Mucosa of gallbladder (tissue), 1 donor: ENCODE measurements around the gene LRRC10B. TPM values are rescaled to one million over a fixed set of nuclear protein-coding genes. Genes with fewer than 3 reads are reported as not detected.

Experiments used
- DNase-seq: peaks from one replicate; pipeline ENCODE4 v3.0.0-alpha.2; 2020; ENCODE audit warnings: low spot score
- total RNA-seq: library from RNA; stranded (reverse); gene quantifications from one replicate; pipeline ENCODE4 v1.2.1, GENCODE V29; 2021
- donor health status: DM: no; HTN: no; CAD: no.

The LRRC10B gene
- total RNA-seq, 1 donor from 2014 or later, result 0.46 TPM

GRCh38 chr11:61509043-61510029 lies 787 bp downstream of the LRRC10B start:
- peak; percentile 64 for DNase-seq

GRCh38 chr11:61510166-61510919 lies 1.8 kb downstream of the LRRC10B start:
- no peak for DNase-seq

- no peak for DNase-seq
Observed at GRCh38 chr11:61510974-61511373, 2.4 kb downstream of the LRRC10B start.

GRCh38 chr11:61511383-61511782 lies 2.8 kb downstream of the LRRC10B start:
- no peak for DNase-seq

GRCh38 chr11:61512435-61512834 lies 3.9 kb downstream of the LRRC10B start:
- DNase-seq, result no peak

- DNase-seq, result no peak
Observed at GRCh38 chr11:61513143-61513765, 4.7 kb downstream of the LRRC10B start.

GRCh38 chr11:61514050-61514917 lies 5.7 kb downstream of the LRRC10B start:
- no peak for DNase-seq

- no peak for DNase-seq
Observed at GRCh38 chr11:61515686-61516085, 7.1 kb downstream of the LRRC10B start.

GRCh38 chr11:61516191-61516590 lies 7.6 kb downstream of the LRRC10B start:
- no peak for DNase-seq

- no peak for DNase-seq
Observed at GRCh38 chr11:61516675-61517572, 8.4 kb downstream of the LRRC10B start.

- DNase-seq, result no peak
Observed at GRCh38 chr11:61518032-61518795, 9.7 kb downstream of the LRRC10B start.

- no peak for DNase-seq
Observed at GRCh38 chr11:61522881-61523280, 14.3 kb downstream of the LRRC10B start.

GRCh38 chr11:61524446-61524845 lies 15.9 kb downstream of the LRRC10B start:
- DNase-seq, result no peak

- DNase-seq, result no peak
Observed at GRCh38 chr11:61524963-61525587, 16.5 kb downstream of the LRRC10B start.

GRCh38 chr11:61526229-61526628 lies 17.7 kb downstream of the LRRC10B start:
- no peak for DNase-seq

GRCh38 chr11:61526956-61527731 lies 18.6 kb downstream of the LRRC10B start:
- no peak for DNase-seq

- no peak for DNase-seq
Observed at GRCh38 chr11:61528114-61528513, 19.6 kb downstream of the LRRC10B start.
